Activated T-helper 1 cell treated with anti-CD3 and anti-CD28 coated beads, Interleukin-12 subunit alpha, Interleukin-12 subunit beta, Interleukin-2, Interleukin-4 antibody, amounts not matched to agents 30 ng/mL and 10 ng/mL and 1 ng/mL, durations not matched to agents 14 hours and 24 hours and 36 hours (primary cell): ENCODE results near the gene PYGB. TPM values are rescaled to one million over a fixed set of nuclear protein-coding genes. Genes with fewer than 3 reads are reported as not detected.
A peak's percentile ranks its signal among the peaks of the same experiment; 100 is the strongest.

ENCODE experiments used
- DNase-seq: peaks from one replicate; pipeline ENCODE4 v3.0.0; 2021; ENCODE audit warnings: low spot score
- H3K27ac Mint-ChIP-seq: one replicate; pipeline ENCODE4 v1.8.0; 2021; ENCODE audit warnings: mild to moderate bottlenecking, mixed read lengths
- H3K27me3 Mint-ChIP-seq: one replicate; pipeline ENCODE4 v1.8.0; 2022; ENCODE audit warnings: mild to moderate bottlenecking, moderate library complexity, mixed read lengths; ENCODE audit not compliant: insufficient read depth
- H3K36me3 Mint-ChIP-seq: one replicate; pipeline ENCODE4 v1.8.0; 2021; ENCODE audit warnings: low read depth, mixed read lengths
- H3K4me1 Mint-ChIP-seq: one replicate; pipeline ENCODE4 v1.8.0; 2021; ENCODE audit warnings: low read depth, mixed read lengths
- H3K4me3 Mint-ChIP-seq: one replicate; pipeline ENCODE4 v1.8.0; 2021; ENCODE audit warnings: mild to moderate bottlenecking, moderate library complexity, mixed read lengths
- H3K9me3 Mint-ChIP-seq: one replicate; pipeline ENCODE4 v1.8.0; 2021; ENCODE audit warnings: mixed read lengths
- intact Hi-C: fragments of 100-400 bp; cut with micrococcal nuclease; formaldehyde crosslinking; loops from one replicate; pipeline ENCODE4 v1.15.1; 2024
- total RNA-seq: library from RNA; stranded (reverse); gene quantifications from 2 replicates; pipeline ENCODE4 v1.2.3, GENCODE V29; 2022

Gene PYGB
- total RNA-seq, 1 donor from 2014 or later: 38.5 TPM

DNA sequence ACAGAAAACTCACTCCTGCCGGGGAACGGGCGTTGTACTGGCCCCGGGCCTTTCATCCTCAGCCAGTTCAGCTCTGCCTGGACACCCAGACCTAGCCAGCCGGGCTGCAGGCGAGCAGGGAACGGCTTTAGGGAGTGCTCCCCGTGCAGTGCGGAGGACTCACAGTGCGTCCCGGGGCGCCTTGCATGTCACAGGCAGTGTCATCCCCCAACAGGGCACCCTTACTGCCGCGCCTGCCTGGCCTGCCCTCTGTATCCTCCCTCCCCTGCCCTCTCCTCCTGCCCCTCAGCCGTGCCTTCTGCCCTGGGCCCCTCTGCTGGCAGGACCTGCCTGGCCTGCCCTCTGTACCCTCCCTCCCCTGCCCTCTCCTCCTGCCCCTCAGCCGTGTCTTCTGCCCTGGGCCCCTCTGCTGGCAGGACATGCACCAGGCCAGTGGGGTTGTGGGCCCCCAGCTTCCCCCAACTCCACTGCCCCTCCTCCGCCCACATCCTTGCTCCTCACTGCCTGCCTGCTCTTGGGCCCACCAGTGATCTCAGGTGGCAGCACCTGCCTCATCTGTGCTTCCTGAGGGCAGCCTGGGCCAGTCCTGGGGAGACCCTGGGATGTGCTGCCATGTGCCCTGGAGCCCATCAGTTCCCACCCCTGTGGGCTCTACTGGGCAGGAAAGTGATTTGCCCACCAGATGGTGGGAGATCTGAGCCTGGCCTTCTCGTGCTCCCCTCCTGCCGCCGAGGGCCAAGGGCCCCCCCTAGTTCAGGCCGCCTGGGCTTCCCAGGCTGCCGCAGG lies 43.0 kb downstream of the PYGB start:
- no peak for DNase-seq
- H3K27me3 Mint-ChIP-seq: no peaks in the 10 kb centered on the region
- no peak overlapping the region for H3K4me3 Mint-ChIP-seq
- H3K4me1 Mint-ChIP-seq: no peaks in the 10 kb centered on the region
- H3K36me3 Mint-ChIP-seq: peaks cover 4% of the 10 kb centered on the region
- intact Hi-C loops: no loop called here
- no peaks in the 10 kb centered on the region for H3K9me3 Mint-ChIP-seq
- H3K27ac Mint-ChIP-seq: no peak overlapping the region

DNA sequence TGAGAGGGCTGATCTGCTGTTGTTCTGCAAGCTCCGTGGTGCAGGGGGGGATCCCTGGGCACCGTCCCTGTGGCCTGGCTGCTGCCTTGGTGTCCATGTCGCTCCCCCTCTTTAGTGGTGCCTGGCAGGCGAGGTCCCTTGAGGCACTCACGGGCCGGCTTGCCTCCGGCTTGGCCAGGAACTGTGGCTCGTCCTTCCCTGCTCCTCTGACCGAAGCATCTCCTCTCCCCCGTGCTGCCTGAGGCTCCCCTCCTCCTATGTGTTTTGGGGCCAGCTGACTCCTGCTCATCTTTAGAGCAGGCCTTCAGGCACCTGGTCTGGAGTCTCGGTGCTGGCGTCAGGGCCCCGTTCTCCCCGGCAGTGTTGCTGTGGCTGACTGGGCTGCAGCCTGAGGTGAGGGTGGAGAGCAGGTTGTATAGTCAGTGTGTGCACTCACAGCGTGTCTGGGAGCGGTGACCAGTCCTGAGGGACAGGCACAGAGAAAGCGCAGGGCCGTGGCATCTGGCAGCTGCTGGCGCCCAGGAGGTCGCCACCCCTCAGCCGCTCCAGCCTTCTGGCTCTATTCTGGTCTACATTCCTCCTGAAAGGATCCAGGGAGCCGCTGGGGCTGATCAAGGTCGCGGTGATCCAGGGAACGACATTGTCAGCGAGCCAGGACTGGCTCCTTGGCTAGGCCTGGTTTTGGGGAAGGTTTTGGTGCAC lies 43.7 kb downstream of the PYGB start:
- Mint-ChIP-seq H3K9me3 (no peaks in the 10 kb centered on the region), H3K36me3 (peaks cover 4% of the 10 kb centered on the region), H3K27ac (no peak overlapping the region), H3K27me3 (no peaks in the 10 kb centered on the region), H3K4me1 (no peaks in the 10 kb centered on the region), H3K4me3 (no peak overlapping the region)
- DNase-seq: no peak
- intact Hi-C loops: no loop called here

DNA sequence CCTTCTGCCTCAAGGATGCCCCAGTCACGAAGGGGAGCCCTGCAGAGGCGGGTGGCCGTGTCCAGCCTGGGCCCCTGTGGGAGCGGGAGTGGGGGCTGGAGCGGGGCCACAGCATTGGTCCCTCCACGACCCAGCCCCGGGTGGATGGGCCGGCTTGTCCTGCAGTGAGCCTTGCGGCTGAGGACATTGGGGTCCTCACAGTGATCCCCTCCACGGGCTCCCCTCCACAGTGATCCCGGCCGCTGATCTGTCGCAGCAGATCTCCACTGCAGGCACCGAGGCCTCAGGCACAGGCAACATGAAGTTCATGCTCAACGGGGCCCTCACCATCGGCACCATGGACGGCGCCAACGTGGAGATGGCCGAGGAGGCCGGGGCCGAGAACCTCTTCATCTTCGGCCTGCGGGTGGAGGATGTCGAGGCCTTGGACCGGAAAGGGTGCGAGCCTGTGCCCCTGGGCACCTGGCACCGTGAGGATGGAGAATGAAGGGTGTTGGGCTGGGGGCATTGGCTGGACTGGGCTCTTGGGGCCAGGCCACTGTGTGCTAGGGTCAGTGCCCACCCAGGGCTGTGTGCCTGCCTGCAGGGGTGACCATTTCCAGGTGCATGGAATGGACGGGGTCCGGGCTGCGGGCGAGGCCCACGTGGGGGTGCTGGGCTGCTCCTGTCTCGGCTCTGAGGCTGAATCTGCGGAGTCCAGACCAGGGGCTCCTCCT lies 44.4 kb downstream of the PYGB start:
- intact Hi-C loops: no loop called here

DNA sequence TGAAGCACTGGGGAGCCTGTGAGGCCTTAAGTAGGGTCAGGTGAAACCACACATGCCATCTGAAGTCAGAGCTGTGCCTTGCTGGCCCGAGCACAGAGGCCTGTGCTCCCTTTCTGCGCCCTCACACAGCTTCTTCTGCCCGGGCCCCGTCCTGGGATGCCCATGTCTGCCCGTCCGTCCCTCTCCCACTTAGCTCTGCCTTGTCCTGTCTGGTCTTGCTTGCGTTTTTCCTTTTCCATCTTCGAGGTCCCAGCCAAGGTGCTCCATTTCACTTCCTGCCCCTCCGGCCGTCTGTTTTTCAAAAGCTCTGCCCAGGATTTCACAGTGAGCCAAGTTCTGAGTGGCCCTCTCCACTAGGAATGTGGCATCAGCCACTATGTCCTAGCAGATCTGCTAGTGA lies 45.6 kb downstream of the PYGB start:
- Mint-ChIP-seq H3K36me3 (peaks cover 2% of the 10 kb centered on the region), H3K9me3 (no peaks in the 10 kb centered on the region), H3K27me3 (no peaks in the 10 kb centered on the region), H3K27ac (no peak overlapping the region), H3K4me1 (no peaks in the 10 kb centered on the region), H3K4me3 (no peak overlapping the region)
- intact Hi-C loops: no loop called here
- no peak for DNase-seq

More for the DNA sequence above, 44.4 kb downstream of the PYGB start:
- no peak for DNase-seq
- Mint-ChIP-seq H3K9me3 (no peaks in the 10 kb centered on the region), H3K4me1 (no peaks in the 10 kb centered on the region), H3K27ac (no peak overlapping the region), H3K27me3 (no peaks in the 10 kb centered on the region), H3K36me3 (peaks cover 3% of the 10 kb centered on the region), H3K4me3 (no peak overlapping the region)

DNA sequence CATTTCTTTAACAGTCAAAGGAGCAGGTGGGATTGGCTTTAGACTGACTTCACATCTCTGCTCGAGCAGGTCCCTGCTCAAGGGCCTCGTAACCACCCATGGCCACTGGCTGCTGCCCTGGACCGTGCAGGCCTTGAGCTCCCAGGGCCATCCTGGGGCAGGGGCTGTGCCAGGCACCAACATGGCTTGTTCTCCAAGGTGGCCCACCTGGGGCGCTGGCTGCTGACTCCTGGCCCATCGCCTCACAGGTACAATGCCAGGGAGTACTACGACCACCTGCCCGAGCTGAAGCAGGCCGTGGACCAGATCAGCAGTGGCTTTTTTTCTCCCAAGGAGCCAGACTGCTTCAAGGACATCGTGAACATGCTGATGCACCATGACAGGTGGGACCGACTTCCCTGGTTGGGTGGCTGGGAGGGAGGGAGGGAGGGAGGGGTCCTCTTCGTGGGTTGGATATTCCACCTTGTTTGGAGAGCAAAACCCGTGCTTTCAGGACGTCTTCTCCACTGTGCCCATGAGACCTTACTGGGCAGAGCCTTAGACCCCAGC lies 46.1 kb downstream of the PYGB start:
- no peak for DNase-seq
- Mint-ChIP-seq H3K27me3 (no peaks in the 10 kb centered on the region), H3K27ac (no peak overlapping the region), H3K36me3 (peaks cover 2% of the 10 kb centered on the region), H3K4me1 (no peaks in the 10 kb centered on the region), H3K9me3 (no peaks in the 10 kb centered on the region), H3K4me3 (no peak overlapping the region)
- intact Hi-C loops: loop anchor here (1.0 kb wide), 1 partner anchor 105 kb away; no protein-coding TSS in a partner anchor

DNA sequence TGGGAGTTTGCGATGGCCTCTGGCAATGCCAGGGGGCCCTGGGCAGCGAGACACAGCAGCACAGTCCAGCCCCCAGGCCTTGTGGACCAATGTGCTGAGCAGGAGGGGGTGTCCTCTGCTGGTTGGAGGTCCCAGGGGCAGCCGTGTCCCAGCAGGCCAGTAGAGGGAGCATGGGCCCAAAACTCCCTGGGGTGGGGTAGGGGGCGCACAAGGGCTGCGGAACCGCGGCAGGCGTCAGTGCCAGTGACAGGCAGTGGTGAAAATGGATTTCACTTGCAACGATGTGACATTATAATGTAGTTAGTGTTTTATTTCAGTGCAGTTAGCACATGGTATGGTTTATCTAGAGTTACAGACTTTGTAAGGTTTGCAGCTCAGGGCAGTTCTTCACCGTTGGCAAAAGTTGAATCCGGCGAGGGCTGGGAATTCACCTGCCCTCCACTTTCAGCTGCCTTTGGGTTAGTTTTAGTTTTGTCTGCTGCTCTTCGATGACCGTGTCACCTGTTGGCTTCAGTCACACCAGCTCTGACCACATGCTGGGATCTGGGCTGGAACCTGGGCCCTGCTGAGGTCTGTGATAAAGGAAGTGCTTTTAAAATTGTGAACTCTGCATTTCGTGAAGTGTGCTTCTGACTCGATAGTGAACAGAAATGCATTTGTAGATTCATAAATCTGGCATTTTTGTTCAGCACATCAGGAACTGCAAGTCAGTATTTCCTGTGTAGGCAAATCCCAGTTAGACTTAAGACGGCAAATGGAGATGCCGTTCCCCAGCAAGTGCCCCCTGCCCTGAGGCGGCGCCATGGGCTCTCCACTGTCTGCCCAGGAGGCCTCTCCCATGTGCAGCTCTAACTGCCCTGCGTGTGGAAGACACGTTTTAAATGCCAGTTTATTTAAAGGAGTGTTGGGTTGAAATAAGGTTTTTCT lies 46.8 kb downstream of the PYGB start:
- no peaks in the 10 kb centered on the region for H3K27me3 Mint-ChIP-seq
- H3K9me3 Mint-ChIP-seq: no peaks in the 10 kb centered on the region
- no peaks in the 10 kb centered on the region for H3K4me1 Mint-ChIP-seq
- peak; percentile 35 for DNase-seq
- H3K36me3 Mint-ChIP-seq: peaks cover 2% of the 10 kb centered on the region
- no peak overlapping the region for H3K27ac Mint-ChIP-seq
- no peak overlapping the region for H3K4me3 Mint-ChIP-seq
- intact Hi-C loops: loop anchor here (1.0 kb wide), 1 partner anchor 105 kb away; no protein-coding TSS in a partner anchor

DNA sequence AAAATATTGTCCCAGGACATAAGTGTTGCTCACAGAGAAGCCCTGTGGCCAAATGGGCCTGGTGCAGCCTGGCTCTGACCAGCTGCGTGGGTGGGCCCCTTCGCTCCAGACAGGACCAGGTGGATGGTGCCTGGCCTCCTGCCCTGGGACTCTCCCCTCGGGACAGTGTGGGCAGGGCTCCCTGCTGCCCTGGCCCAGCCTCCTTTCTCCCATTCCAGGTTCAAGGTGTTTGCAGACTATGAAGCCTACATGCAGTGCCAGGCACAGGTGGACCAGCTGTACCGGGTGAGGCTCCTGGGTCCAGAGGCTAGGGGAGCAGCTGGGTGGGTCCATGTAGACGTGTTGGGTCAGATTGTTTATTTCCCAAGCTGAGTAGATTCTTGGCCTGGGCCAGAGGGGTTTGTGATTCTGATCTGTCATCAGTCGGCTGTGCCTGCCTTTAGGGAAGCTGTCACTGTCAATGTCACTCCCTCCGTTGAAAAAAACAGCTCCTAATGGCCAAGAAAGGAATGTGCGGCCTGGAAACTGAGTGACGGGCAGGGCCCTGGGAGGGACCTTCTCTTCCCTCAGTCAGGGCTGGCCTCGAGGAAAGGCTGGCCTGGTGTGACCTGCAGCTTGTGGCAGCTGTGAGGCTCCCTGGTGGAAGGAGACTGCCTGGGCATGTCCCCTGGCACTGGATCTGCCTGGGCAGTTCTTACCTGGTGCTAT lies 47.7 kb downstream of the PYGB start:
- DNase-seq: no peak
- no peaks in the 10 kb centered on the region for H3K4me1 Mint-ChIP-seq
- no peaks in the 10 kb centered on the region for H3K9me3 Mint-ChIP-seq
- peaks cover 2% of the 10 kb centered on the region for H3K36me3 Mint-ChIP-seq
- H3K27ac Mint-ChIP-seq: no peak overlapping the region
- intact Hi-C loops: loop anchor here (1.0 kb wide), 1 partner anchor 300 kb away; no protein-coding TSS in a partner anchor
- no peaks in the 10 kb centered on the region for H3K27me3 Mint-ChIP-seq
- no peak overlapping the region for H3K4me3 Mint-ChIP-seq

DNA sequence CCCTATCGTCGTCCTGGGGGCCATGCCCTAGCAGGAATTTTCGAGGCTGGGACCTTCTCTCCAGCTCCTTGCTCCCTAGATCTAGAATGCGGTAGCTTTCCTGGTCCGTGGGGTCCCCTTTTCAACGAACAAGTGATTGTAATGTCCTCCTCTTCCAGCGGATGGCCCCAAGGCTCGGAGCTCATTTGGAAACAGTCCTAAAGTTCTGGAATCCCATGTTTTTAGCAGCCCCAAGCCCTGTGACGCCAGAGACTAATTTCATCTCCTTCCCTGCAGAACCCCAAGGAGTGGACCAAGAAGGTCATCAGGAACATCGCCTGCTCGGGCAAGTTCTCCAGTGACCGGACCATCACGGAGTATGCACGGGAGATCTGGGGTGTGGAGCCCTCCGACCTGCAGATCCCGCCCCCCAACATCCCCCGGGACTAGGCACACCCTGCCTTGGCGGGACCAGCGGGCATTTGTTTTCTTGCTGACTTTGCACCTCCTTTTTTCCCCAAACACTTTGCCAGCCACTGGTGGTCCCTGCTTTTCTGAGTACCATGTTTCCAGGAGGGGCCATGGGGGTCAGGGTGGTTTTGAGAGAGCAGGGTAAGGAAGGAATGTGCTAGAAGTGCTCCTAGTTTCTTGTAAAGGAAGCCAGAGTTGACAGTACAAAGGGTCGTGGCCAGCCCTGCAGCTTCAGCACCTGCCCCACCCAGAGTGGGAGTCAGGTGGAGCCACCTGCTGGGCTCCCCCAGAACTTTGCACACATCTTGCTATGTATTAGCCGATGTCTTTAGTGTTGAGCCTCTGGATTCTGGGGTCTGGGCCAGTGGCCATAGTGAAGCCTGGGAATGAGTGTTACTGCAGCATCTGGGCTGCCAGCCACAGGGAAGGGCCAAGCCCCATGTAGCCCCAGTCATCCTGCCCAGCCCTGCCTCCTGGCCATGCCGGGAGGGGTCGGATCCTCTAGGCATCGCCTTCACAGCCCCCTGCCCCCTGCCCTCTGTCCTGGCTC lies 48.5 kb downstream of the PYGB start:
- Mint-ChIP-seq H3K27ac (no peak overlapping the region), H3K9me3 (no peaks in the 10 kb centered on the region), H3K36me3 (peaks cover 2% of the 10 kb centered on the region), H3K27me3 (no peaks in the 10 kb centered on the region), H3K4me3 (no peak overlapping the region), H3K4me1 (no peaks in the 10 kb centered on the region)
- intact Hi-C loops: loop anchor here (1.0 kb wide), 1 partner anchor 301 kb away; no protein-coding TSS in a partner anchor
- no peak for DNase-seq

DNA sequence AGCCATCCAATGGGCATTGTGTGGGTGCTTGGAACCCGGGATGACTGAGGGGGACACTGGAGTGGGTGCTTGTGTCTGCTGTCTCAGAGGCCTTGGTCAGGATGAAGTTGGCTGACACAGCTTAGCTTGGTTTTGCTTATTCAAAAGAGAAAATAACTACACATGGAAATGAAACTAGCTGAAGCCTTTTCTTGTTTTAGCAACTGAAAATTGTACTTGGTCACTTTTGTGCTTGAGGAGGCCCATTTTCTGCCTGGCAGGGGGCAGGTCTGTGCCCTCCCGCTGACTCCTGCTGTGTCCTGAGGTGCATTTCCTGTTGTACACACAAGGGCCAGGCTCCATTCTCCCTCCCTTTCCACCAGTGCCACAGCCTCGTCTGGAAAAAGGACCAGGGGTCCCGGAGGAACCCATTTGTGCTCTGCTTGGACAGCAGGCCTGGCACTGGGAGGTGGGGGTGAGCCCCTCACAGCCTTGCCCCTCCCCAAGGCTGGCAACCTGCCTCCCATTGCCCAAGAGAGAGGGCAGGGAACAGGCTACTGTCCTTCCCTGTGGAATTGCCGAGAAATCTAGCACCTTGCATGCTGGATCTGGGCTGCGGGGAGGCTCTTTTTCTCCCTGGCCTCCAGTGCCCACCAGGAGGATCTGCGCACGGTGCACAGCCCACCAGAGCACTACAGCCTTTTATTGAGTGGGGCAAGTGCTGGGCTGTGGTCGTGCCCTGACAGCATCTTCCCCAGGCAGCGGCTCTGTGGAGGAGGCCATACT lies 49.4 kb downstream of the PYGB start:
- H3K27ac Mint-ChIP-seq: no peak overlapping the region
- intact Hi-C loops: no loop called here

DNA sequence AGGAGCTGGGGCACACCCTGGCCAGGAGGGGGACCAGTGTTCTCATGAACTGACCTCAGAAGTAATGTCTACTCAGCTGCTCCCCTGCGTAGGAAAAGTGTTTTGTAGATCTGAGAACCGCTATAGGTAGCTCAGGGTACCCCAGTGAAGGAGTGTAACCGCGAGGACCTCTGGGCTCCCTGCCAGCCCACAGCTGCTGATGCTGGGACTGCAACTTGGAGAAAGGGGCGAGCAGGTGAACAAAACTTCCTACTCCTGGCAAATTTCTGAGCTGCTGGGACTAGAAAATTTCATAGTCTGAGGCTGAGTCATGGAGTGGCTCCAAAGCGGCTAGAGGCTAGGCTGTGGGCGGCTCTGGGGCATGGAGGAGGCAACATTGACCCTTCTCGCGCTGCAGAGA lies 51.9 kb downstream of the PYGB start:
- Mint-ChIP-seq H3K4me1 (no peaks in the 10 kb centered on the region), H3K36me3 (no peaks in the 10 kb centered on the region), H3K27ac (no peak overlapping the region), H3K4me3 (no peak overlapping the region), H3K27me3 (no peaks in the 10 kb centered on the region), H3K9me3 (no peaks in the 10 kb centered on the region)
- DNase-seq: no peak
- intact Hi-C loops: no loop called here

More for the DNA sequence above, 49.4 kb downstream of the PYGB start:
- Mint-ChIP-seq H3K27me3 (no peaks in the 10 kb centered on the region), H3K4me1 (no peaks in the 10 kb centered on the region), H3K36me3 (peaks cover 2% of the 10 kb centered on the region), H3K4me3 (no peak overlapping the region), H3K9me3 (no peaks in the 10 kb centered on the region)
- DNase-seq: no peak
